K562 treated with DMSO at 1 percent for 24 hours (cell line): Measurements from ENCODE around the gene CTRB2. TPM values are rescaled to one million over a fixed set of nuclear protein-coding genes. Genes with fewer than 3 reads are reported as not detected.

ENCODE experiments used
- total RNA-seq: library from RNA; unstranded; fragments of 300-600 nt; gene quantifications from 2 replicates; pipeline ENCODE4 v1.2.3, GENCODE V29; 2022; ENCODE audit warnings: low read depth; ENCODE audit not compliant: insufficient read depth

CTRB2 gene
- not detected in 2 replicates for total RNA-seq

DNA sequence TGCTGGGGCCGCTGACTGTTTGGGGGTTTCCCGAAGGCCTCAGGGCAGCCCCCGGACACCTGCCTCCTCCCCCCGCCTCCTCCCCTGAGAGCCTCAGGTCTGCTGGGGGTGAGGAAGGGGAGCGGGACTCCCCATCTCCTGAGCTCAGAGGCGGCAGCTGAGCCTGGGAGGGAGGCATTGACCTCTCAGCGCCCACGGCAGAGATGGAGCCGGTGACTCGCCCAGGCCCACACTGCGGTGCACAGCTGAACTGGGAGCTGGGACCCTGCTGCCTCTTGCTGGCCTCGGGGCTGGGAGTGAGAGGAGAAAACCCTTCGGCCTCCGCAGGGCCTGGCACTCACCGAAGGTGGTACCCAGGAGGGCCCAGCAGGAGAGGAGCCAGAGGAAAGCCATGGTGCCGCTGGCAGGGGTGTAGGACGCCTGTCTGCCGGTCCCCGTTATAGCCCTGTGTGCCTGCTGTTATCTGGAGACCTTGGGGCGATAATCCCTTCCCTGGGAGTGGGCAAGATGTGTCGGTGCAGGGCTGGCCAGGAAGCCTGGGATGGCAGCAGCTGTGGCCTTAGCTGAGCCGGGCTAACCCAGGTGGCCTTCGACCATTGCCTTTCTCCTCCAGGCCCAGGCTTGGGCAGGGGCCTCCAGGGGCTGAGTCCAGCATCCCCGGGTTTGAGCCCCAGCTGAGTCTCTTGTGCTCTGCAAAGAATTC is at the start of gene CTRB2:
Gene CTRB2, minus strand, starts transcription at position 413 of the 703 bp plus-strand sequence. Its CDS starts 20 bp downstream, at position 393.

DNA sequence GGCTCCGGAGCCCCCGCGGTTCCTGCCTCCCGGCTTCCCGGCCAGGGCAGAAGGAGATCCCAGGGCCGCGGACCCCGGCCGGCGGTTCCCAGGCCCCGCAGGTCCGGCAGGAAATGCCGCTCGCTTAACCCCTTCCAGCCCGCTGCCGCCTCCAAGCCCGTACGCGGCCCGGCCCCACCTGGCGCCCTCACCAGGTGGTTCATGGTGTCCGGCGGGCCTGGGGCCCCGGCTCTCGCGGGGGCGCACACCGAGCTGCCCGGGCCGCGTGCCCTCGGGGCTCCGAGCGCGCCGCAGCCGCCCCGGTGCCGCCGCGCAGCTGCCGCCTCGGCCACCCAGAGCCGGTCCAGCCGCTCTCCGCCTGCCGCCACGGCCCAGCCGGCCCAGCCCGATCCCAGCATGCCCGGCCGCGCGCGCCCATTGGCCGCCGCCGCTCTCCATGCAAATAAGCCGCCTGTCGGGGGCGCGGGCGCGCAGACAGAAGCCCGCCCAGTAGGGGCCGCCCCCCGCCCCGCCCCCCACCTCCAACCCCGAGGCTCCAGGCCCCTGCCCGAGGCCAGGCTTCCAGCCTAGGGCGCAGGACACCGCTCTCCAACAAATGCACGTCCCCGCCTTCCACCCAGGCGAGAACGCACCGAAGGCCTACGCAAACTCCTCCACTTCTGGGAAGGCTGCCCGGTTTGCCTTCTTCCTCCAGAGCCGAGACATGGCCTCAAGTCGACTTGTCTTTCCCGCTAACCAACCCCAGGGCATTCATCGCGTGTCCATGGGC is 44.5 kb upstream of the CTRB2 start, which contains the start of gene BCAR1:
Gene BCAR1, minus strand, starts transcription at position 345 of the 769 bp plus-strand sequence. Its CDS starts 142 bp downstream, at position 203.

DNA sequence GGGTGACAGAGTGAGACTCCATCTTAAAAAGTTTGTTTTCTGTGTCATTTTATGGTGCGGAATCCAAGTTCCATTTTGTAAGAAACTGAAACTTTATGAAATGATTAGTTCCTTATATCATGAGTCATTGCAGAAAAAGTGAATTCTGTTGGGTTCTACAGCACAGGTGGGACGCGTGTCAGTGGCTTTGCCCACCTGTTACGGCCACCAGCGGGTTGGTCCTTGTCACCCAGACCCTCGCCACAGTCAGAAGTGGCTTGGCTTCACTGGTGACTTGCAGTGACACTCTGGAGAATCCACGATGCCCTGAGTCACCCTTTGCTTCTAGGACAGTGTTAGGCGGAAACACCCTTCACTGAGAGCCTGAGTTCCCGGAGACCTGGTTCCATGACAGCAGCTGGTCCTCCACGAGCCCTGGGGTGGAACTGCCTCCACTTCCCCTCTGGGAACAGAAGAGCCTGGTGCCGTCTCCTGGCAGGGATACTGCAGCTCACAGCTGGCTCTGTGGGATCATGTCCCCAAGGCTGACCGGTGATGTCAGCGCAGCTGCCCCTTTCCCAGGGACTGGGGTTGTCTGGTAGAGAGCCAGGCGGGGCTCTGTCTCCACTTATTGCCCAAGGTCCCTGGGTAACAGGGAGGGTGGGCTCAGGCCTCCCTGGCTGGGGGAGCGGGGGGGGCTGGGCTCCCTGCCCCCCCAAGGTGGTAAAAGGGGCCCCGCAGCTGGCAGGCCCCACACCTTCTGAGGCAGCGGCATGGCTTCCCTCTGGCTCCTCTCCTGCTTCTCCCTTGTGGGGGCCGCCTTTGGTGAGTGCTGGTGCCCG is 11.5 kb upstream of the CTRB2 start, which contains the start of gene CTRB1:
Gene CTRB1, plus strand, starts transcription at position 733 of the 821 bp plus-strand sequence. Its CDS starts 20 bp downstream, at position 753.

Other genes starting within 250 kb of the CTRB2 start
- gene WDR59, start 222.0 kb downstream of the CTRB2 start, total RNA-seq = 26.5 and 29.8 TPM in 2 replicates
- gene ZNRF1, start 208.1 kb downstream of the CTRB2 start, total RNA-seq = 42.9 and 49.9 TPM in 2 replicates
- gene LDHD, start 90.4 kb downstream of the CTRB2 start, total RNA-seq = 0.39 and 0.53 TPM in 2 replicates
- gene ZFP1, start 58.6 kb downstream of the CTRB2 start, total RNA-seq = 4.1 and 9.6 TPM in 2 replicates
- gene CTRB1, start 11.8 kb upstream of the CTRB2 start, total RNA-seq = not detected in 2 replicates
- 36.5 and 37.7 TPM in 2 replicates for gene BCAR1, start 44.5 kb upstream of the CTRB2 start, total RNA-seq
- gene CFDP1, start 226.3 kb upstream of the CTRB2 start, total RNA-seq = 16.5 and 21.6 TPM in 2 replicates